22Rv1 (cell line): Measurements from ENCODE around the gene CGREF1.

Source experiments
- CTCF ChIP-seq: fragments of 450-650 bp; IDR thresholded peaks from 2 replicates; pipeline ENCODE4 v1.5.1; 2017; ENCODE audit warnings: mild to moderate bottlenecking
- ZFX ChIP-seq: fragments of 450-650 bp; IDR thresholded peaks from 2 replicates; pipeline ENCODE4 v1.6.1; 2017; ENCODE audit warnings: antibody characterized with exemption, borderline replicate concordance

GRCh38 chr2:27135478-27135955 lies 16.6 kb upstream of the CGREF1 start:
- no peak for TF ChIP-seq CTCF
- TF ChIP-seq ZFX = no peak
